Adrenal gland (tissue), 12 donors: Measurements from ENCODE around the gene RSAD1. TPM values are rescaled to one million over a fixed set of nuclear protein-coding genes. Genes with fewer than 3 reads are reported as not detected.

Source experiments
- DNase-seq, 7 donors: peaks; one replicate each; pipeline ENCODE4 v3.0.0-alpha.2; 2019 to 2020
- H3K27ac ChIP-seq, 5 donors: fragments of 200-600 bp; sonication (generic) in 4 of 5; 1 replicate in 3 of 5; 2 replicates in 2 of 5; pipeline versions ENCODE4 v1.5.1 to v1.8.0; 2016 to 2020; ENCODE audit warnings: mild to moderate bottlenecking in 1 of 5
- H3K27me3 ChIP-seq: fragments of 200-600 bp; 2 replicates; pipeline ENCODE4 v1.8.0; 2021
- H3K36me3 ChIP-seq, 2 donors: fragments of 200-600 bp; replicated peaks in 1 of 2; 1 replicate in 1 of 2; 2 replicates in 1 of 2; pipeline versions ENCODE4 v1.5.1 to v1.8.0; 2018 to 2022
- H3K4me1 ChIP-seq, 2 donors: fragments of 200-600 bp; replicated peaks in 1 of 2; 1 replicate in 1 of 2; 2 replicates in 1 of 2; pipeline versions ENCODE4 v1.5.1 to v1.8.0; 2018 to 2021
- H3K4me3 ChIP-seq, 4 donors: fragments of 200-600 bp; sonication (generic) in 3 of 4; one replicate each; pipeline ENCODE4 v1.5.1; 2016 to 2018
- H3K9me3 ChIP-seq, 3 donors: fragments of 200-600 bp; sonication (generic) in 1 of 3; replicated peaks in 1 of 3; 1 replicate in 2 of 3; 2 replicates in 1 of 3; pipeline versions ENCODE4 v1.5.1 to v1.8.0; 2016 to 2021
- CTCF ChIP-seq, 6 experiments: fragments of 450-650 bp in 4 of 6; fragments of 200-600 bp in 2 of 6; sonication (generic) in 1 of 6; IDR thresholded peaks; 1 replicate in 5 of 6; 2 replicates in 1 of 6; pipeline versions ENCODE4 v1.5.1 to v1.8.0; 2016 to 2021; ENCODE audit warnings: antibody characterized with exemption in 6 of 6, mild to moderate bottlenecking in 2 of 6, moderate library complexity in 1 of 6
- POLR2A ChIP-seq, 2 donors: fragments of 450-650 bp; IDR thresholded peaks; one replicate each; pipeline ENCODE4 v1.6.1; 2017; ENCODE audit warnings: antibody characterized with exemption in 2 of 2, mild to moderate bottlenecking in 2 of 2, moderate library complexity in 1 of 2
- WGBS, 4 donors: extraction: QIAGEN DNeasy Blood & Tissue Kit in 2 of 4; methylation state at CpG; one replicate each; pipeline versions ENCODE4 v1.1.5 to v1.1.7; 2013 to 2017; 5-methylcytosine and 5-hydroxymethylcytosine counted together
- intact Hi-C, 2 donors: fragments of 100-400 bp; cut with DNase I; formaldehyde crosslinking; loops; one replicate each; pipeline versions ENCODE4 v1.14.1 to v1.15.0; 2022 to 2023
- polyA plus RNA-seq, 3 donors: library from polyadenylated mRNA; stranded (reverse); fragments of 200-250 nt in 2 of 3; fragments of 350-450 nt in 1 of 3; fragmentation: Illumina TruSeq in 1 of 3; extraction: RNeasy Lipid Tissue Mini Kit (QIAGEN cat#74804) in 1 of 3; gene quantifications; one replicate each; pipeline ENCODE4 v1.2.3, GENCODE V29; 2013 to 2014
- total RNA-seq, 9 donors: library from RNA; depleted of rRNA in 4 of 9; stranded (reverse); fragments of >200 nt in 4 of 9; fragments of 120-200 nt in 1 of 9; fragmentation: NEBNext Ultra II Directional in 1 of 9; extraction: Animal tissue kit (Norgen Biotek cat#: 25700) in 1 of 9; gene quantifications; one replicate each; pipeline versions ENCODE4 v1.1.0 to v1.2.4, GENCODE V29; 2013 to 2023
- donor health status: healthy with polysubstance abuse.
- donor health status: Bipolar disorder and iron deficiency.
- donor health status: DM: yes; HTN: yes; CAD: no.
- donor health status: DM: no; HTN: no; CAD: no.
- donor health status: DM: no; HTN: no; CAD: no.
- donor health status: DM: yes; HTN: yes; CAD: no.

RSAD1 gene
- total and polyA plus RNA-seq, 12 donors: 28.4 to 77.3 (median 51.8) TPM

GRCh38 chr17:50468304-50469207, 10.1 kb upstream of the RSAD1 start, which contains the start of gene CHAD:
Gene CHAD (minus strand): TSS chr17:50468880. CDS start chr17:50468813, 67 bp downstream.
- peak in 3 of 7 donors; percentile 49 to 61 (median 57) for DNase-seq
- H3K27me3 ChIP-seq: no peaks in the 10 kb centered on the region
- TF ChIP-seq POLR2A (IDR thresholded peaks at IDR 0.05) (no peak), CTCF (IDR thresholded peaks at IDR 0.05) (no peak)
- intact Hi-C loops: no loop called here
- no peaks in the 10 kb centered on the region for H3K9me3 ChIP-seq
- peaks cover 22% of the 10 kb centered on the region in 2 donors for H3K4me1 ChIP-seq
- peak within 1 kb of the TSS in 3 of 5 donors; percentile 26 to 73 (median 60) for H3K27ac ChIP-seq
- H3K36me3 ChIP-seq: peaks cover 0 to 17% of the 10 kb centered on the region in 2 donors
- 21 to 83% (median 29%) methylated on average over 16 to 71 of the region's 71 CpGs for WGBS, 4 donors
- peak within 1 kb of the TSS in 1 of 4 donors; percentile 28 for H3K4me3 ChIP-seq

- peaks cover 22% of the 10 kb centered on the region in 2 donors for H3K4me1 ChIP-seq
- H3K9me3 ChIP-seq: no peaks in the 10 kb centered on the region
- peaks cover 0 to 23% of the 10 kb centered on the region in 2 donors for H3K36me3 ChIP-seq
- no peak for DNase-seq
- H3K27me3 ChIP-seq: no peaks in the 10 kb centered on the region
- WGBS, 4 donors: 28 to 45% (median 41%) methylated on average over 4 to 37 of the region's 37 CpGs; no CpG with 5 or more reads in 1 of the 4 donors
- intact Hi-C loops: no loop called here
- peak overlapping the region in 1 of 4 donors; percentile 28 for H3K4me3 ChIP-seq
- TF ChIP-seq CTCF (IDR thresholded peaks at IDR 0.05) (no peak), POLR2A (IDR thresholded peaks at IDR 0.05) (no peak)
- H3K27ac ChIP-seq: peak overlapping the region in 2 of 5 donors; percentile 60 to 73
Observed at GRCh38 chr17:50469208-50469605, 9.5 kb upstream of the RSAD1 start.

DNA sequence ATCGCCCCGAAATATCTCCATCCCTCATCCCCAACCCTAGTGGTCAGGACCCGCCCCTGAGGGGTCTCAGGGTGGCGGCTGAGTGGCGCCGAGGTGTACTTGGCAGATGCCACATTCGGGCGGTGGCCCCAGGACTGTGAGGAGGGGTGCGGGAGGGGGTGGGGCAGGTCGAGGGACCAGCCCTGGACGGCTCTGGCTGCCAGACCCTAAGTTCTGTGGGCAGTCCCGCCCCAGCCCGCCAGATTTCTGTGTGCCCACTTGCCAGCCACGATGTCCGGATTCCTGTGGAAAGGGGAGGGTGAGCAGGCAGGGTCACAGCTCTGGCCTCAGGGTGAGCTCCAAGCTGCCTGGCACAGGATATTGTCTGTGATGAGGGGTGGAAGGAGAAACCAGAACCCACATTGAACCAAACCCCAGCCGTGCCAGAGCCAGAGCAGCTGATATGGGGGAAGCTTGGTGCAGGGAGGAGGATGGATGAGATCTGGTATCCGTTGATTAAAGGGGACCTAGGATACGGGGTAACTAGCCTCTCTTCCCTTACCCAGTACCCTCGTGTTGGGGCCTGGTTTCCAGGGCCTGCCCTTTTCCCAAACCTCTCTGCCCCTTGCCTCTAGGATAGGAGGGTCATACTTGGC, 8.9 kb upstream of the RSAD1 start:
- no peak for TF ChIP-seq CTCF (IDR thresholded peaks at IDR 0.05)
- peak in 1 of 7 donors; percentile 36 for DNase-seq

GRCh38 chr17:50470426-50470825, 8.2 kb upstream of the RSAD1 start:
- Histone ChIP-seq H3K4me1 (peaks cover 22% of the 10 kb centered on the region in 2 donors), H3K27me3 (no peaks in the 10 kb centered on the region), H3K27ac (peak overlapping the region in 3 of 5 donors; percentile 26 to 73 (median 60)), H3K9me3 (no peaks in the 10 kb centered on the region), H3K36me3 (peaks cover 0 to 24% of the 10 kb centered on the region in 2 donors), H3K4me3 (no peak overlapping the region)
- intact Hi-C loops: loop anchor here in 1 of 2 donors (5.0 kb wide), 1 partner anchor 113 kb away; no protein-coding TSS in a partner anchor
- 48 to 60% (median 55%) methylated on average over 6 of the region's 6 CpGs for WGBS, 4 donors
- DNase-seq: peak in 5 of 7 donors; percentile 58 to 81 (median 63)
- TF ChIP-seq CTCF (IDR thresholded peaks at IDR 0.05) (no peak), POLR2A (IDR thresholded peaks at IDR 0.05) (no peak)

More for the DNA sequence above, 8.9 kb upstream of the RSAD1 start:
- Histone ChIP-seq H3K4me3 (no peak overlapping the region), H3K27ac (peak overlapping the region in 3 of 5 donors; percentile 26 to 73 (median 60)), H3K27me3 (no peaks in the 10 kb centered on the region), H3K4me1 (peaks cover 22% of the 10 kb centered on the region in 2 donors), H3K9me3 (no peaks in the 10 kb centered on the region), H3K36me3 (peaks cover 0 to 24% of the 10 kb centered on the region in 2 donors)
- WGBS, 4 donors: 60 to 68% (median 65%) methylated on average over 14 to 19 of the region's 19 CpGs
- intact Hi-C loops: loop anchor here in 1 of 2 donors (5.0 kb wide), 1 partner anchor 112 kb away; no protein-coding TSS in a partner anchor
